Stimulated activated CD8-positive, alpha-beta memory T cell treated with anti-CD3 and anti-CD28 coated beads, Interleukin-2, amount 100 ng/mL, for 48 hours (primary cell): ENCODE results near the gene CASQ2.
"Not testable (repeated sequence)": the region's sequence is repeated elsewhere in the genome, so short reads cannot be mapped to it uniquely, and the experiment has no call there.

Experiments
- DNase-seq, 2 donors: peaks; one replicate each; pipeline ENCODE4 v3.0.0-alpha.2; 2020; ENCODE audit warnings: low read depth in 2 of 2

The CASQ2 gene

DNA sequence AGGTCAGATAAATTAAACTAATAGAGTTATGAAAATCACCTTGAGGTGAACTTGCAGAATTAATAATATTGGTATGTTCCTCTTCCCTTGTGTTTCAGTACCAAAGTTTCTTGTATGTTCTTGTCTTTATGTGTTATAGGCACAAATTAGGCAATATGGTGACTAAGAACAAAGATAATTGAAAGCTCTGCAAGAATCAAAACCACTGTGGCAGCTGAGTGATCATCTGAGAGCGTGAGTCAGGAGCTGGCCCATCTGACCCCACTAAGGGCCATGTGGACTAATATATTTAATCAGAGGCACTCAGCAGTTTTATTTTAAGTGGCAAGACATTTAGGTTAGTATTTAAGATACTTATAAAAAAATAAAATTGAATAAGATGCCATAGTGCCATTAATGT lies 12.8 kb upstream of the CASQ2 start:
- no peak for DNase-seq

DNA sequence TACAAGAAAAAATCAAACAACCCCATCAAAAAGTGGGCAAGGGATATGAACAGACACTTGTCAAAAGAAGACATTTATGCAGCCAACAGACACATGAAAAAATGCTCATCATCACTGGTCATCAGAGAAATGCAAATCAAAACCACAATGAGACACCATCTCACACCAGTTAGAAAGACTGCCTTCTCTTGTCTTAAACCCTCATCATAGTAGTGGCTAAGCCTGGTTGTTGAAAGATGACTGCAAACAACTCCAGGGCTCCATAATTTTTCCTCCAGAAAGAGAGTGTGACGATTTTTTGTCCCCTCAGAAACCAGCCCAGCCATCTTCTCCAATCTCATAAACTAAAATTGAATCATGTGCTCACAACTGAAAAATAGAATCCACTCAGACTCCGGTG lies 12.1 kb upstream of the CASQ2 start:
- not testable (repeated sequence) for DNase-seq

DNA sequence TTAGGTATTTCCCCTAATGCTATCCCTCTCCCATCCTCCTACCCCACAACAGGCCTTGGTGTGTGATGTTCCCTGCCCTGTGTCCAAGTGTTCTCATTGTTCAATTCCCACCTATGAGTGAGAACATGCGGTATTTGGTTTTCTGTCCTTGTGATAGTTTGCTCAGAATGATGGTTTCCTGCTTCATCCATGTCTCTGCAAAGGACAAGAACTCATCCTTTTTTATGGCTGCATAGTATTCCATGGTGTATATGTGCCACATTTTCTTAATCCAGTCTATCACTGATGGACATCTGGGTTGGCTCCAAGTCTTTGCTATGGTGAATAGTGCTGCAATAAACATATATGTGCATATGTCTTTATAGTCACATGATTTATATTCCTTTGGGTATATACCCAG lies 10.6 kb upstream of the CASQ2 start:
- DNase-seq, result not testable (repeated sequence)

DNA sequence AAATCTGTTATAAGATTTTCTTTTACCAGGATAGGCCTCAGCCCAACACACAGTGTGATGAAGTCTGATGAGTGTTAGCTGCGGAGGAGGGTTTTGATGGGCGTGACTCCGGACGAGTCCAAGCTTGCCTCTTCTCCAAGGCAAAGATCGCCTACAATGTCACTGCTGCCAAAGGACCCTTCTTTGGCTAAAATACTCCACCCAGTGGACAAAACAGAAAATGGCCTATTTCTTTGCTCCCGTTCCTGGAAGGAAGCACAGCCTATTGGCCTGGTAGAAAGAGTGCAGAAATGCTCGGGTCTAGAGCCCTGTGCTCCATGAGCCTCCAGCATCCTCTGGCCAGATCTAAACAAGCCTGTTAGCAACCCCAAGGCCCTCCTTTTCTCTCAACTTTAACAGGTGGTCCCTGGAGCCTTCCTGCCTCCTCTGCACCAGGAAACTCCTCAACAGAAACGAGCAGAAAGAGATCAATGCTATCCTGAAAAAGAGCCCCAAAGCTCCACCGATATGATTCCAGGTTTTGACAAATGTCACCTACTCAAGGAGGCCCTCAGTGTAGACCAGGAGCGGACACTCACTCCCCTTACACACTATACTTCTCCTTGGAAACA lies 3.4 kb upstream of the CASQ2 start:
- DNase-seq, result no peak

DNA sequence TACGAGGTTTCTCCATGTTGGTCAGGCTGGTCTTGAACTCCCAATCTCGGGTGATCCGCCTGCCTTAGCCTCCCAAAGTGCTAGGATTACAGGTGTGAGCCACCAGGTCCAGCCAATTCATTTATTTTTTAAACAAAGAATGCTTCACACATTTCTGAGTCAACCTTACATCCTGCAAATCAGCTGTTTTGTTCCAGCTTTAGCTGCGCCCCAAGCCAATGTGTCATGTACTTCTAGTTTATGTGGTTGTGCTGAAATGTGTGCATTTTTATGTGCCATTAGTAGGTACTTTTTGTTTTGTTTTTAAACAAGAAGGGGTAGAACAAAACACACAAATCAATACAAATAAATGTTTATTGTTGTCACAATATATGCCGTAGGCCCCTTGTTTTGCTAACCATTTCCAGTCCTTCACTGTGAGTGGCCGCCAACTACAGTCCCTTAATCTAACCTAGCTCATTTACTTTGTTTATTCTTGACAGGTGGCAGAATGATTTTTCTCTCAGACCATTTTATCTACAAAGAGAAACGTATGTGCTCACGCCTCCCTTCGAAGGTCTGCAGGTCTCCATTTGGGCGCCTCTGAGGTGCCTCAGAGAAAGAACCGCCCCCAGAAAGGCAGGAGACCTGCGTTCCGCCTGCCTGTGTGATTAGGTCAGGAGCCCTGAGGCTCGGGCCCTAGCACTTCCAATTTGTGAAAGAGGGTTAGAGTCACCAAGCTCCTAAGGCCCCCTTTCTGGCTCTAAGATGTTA lies 2.8 kb upstream of the CASQ2 start:
- DNase-seq, result no peak

DNA sequence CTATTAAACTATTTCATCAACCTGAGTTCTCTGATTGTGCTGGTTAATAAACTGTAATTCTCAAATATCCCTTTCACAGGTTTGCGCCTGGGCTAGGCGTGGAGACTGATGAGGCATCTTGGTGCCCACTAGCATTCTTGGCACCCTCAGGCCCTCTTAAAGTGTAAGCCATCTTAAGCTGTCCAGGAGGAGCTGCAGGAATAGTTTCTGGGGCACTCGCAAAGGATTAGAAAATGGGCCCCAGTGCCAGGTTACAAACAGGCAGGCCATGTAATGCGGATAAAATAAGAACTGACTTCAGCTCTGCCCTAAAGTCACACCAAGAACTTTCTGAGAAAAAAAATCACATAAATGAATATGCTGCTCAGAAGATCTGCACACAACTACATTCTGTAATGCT lies 1.1 kb downstream of the CASQ2 start:
- DNase-seq, result no peak

DNA sequence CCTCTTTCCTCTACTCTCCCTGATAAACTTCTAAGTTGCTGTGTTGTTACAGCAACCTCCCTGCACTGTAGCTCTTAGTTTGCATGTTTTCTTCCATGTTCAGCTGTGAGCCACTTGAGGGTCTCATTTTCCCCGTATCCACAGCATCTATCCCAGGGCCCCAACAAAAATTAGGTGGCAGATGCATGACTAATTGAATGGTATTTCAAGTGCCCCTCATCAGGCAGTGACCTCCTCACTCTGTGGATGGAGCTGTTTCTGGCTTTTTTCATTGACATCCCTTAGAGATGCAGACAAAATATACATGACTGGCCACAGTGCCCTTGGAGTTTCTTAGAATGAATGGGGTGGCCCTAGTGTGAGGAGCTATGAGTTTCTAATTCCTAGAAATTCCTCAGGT lies 3.4 kb downstream of the CASQ2 start:
- no peak for DNase-seq

DNA sequence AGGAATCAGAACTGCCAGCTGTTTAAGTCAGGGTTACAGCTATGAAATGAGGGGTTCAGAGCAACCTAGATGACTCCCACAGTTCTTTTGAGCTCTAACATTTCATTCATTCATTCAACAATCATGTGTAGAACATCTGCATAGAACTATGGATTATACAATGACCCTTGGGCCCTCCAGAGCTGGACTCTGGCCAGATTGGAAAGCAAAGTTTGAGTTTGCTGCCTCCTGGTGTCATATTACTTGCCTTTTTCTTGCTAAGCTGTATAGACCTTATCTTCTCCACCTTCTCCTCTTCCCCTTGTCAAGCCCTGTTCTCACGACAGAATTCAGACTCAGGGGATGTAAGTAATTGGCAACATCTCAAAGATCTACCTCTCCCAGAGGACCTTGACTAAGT lies 4.0 kb downstream of the CASQ2 start:
- DNase-seq, result no peak

DNA sequence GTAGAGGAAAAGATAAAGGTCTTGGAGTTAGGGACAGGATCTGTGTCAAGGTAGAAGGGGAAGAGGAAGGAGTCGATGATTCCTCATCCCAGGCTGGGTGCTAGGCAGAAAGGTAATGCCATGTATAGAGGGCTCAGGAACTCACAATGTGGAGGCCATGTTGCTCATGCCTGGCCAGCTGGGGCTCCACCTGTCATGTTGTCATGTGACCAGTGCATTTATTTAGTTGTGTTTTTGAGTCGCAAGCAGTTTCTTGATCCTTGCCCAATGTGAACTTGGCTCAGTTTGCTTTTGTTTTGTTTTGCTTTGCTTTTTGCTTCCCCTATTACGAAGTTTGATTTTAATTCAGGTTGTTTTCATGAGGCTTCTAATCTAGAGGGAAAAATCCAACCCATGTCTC lies 5.7 kb downstream of the CASQ2 start:
- no peak for DNase-seq

DNA sequence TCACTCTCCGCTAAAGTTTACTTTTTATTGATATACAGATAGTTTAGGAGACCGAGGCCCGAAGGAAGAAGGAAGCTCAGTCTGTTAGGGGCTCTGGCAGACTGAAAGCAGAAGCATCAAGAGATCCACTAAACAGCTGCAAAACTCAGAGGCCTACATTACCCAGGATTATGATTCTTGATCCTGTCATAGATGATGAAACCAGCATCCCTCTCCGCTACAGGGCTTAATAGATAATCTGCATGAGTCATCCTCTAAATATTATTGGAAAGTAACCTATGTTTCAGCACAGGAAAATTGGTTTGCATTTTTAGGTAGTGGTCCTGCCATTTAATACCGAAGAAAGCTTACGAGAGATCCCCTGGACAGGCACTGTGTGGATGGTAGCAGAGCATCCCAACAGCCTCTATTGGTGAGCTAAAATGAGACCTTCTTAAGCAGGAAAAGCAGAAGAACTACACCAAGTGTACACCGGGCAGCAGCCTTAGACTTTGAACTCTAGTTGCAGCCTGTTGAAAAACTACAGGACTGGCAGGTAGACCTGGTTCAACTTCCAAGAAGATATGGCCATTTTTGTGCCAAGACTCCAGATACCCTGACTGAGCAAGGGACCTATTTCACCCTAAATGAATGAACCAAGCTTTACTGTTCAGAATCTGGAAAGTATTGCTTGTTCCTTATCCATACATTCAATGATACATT lies 6.8 kb downstream of the CASQ2 start:
- no peak for DNase-seq

DNA sequence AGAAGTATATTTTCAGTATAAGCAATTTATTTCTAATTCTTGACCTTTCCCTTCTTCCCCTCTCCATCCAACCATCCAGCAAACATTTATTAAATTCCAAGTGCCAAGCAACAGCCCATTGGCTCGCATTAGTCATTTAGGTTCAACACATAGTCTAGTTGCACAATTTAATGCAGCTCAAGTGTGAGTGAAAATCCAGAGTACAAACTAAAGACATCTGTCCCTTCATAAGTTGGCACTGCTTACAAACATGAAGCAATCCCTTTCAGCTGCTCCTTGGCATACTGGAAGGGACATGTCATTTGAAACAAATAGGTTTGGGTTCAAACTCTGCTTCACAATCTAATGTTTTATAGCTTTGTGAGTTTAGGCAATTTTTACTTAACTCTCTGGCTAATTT lies 10.7 kb downstream of the CASQ2 start:
- no peak for DNase-seq

DNA sequence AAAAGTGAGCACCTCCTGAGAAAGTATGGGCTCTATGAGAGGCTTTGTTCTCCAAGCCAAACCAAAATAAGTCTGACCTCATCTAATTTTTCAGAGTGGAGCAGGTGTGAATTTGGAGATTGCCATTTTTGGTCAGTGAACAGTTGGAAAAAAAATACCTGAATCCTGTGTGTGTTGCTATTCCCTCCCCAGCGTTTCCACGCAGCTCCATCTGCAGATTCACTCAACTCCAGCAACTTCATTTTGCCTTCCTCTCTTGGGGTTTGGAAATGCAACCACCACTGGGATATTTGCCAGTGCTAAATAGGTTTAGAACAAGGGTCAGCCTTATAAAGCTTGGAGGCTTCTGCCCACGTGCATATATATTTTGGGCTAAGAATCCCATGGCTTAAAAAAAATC lies 11.2 kb downstream of the CASQ2 start:
- DNase-seq, result no peak

DNA sequence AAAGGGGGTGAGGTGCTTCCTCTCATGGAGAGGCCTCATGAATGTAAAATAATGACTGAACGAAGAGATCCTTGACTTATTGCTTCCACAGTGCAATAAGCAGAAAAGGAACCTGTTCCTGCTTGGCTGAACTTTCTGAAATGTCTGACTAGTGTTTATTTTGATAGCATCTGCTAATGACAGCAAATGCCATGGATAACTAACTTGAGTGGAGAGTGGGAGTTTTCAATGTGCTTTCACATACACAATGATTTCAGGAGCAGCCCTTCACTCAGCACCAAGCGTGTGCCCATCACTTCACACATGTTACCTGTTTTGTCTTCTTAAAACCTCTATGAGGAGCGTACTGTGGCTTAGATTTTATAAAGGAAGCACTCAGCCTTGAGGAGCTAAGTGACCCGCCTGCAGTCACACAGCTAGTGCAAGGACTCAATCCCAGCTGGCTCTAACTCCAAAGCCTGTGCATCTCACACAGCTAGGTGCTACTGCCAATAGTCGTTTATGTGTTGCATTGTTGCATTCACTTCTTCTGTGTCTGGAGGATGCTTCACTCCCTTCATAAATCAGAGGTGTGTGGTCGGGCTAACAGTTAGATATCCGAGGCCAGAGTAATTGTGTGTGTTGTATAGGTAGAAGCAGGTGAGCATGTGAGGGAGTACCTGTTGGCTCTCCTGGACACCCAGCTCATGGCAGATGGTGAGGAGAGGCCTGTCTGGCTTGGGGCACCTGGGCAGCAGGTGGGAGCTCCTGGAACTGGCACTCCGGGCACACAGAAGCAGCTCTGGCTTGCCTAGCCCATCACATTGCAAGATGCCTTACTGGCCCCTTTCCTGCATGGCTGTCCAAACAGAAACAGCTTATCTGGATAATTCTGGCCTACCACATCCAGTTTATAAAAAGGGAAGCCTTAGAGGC lies 12.8 kb downstream of the CASQ2 start:
- DNase-seq, result no peak

DNA sequence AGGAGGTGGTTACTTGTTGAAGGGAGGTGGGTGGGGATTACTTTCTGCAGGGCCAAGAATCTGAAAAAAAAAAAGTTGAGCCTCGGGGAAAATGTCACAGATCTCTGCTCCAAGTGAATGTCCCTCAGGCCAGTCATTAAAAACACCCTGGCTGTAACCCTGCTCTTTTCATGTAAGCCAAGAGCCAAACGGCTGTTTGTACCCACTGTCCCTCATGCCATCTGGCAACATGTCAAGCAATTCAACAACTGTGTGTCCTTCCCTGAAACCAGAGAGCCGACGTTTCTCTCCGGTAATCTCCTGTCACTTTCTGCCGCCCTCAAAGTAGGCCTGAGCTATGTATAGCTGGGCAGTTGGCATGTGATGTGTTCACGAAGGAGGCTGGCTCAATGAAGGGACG lies 14.7 kb downstream of the CASQ2 start:
- no peak for DNase-seq

DNA sequence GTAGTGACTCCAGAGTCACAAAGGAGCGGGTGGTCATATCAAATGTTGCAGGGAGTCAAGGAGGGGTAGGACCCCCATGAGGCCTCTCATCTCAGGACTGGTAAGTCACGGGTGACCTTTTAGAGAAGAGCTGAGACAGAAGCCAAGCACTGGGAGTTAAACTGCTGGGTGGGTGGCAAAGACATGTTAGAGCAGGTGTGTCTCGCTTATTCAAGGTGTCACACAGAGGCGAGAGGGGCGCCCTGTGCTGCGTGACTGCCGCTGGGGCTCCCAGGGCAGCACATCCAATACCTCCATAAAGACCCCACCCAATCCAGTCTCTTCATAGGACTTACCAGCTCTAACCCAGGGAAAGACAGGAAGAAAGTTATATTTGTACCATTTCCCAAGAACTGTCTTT lies 15.2 kb downstream of the CASQ2 start:
- DNase-seq, result no peak

DNA sequence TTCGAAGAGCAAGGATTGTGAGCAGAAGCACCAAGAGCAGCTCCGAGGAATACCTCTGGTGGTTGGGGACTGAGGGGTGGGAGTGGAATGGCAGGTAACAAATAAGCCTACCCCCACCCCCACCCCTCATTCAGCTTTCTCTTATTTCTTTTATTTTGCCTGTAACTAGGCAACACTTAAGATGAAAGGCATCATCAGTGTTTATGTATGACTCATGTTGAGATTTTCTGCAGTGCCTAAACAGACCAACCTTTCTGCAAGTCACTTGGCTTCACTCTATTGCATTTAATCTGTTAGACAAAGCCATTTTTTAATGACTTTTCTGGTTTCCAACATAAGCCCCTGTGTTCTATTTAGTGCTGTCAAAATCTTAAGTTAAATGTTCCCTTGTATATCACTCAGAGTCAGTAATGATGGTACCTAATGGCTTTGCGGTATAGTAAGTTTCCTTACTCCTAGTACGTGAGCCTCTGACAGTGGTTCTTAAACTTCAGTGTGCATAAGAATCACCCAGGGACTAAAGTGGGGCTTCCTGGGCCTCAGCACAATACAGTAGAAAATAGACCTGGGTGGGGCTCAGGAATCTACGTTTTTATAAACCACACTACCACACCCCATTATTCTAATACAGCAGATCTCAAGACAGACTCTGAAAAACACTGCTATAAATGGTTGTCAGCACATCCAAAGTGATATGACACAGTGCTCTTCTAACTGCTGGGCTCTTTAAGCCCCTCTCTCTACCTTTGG lies 19.9 kb downstream of the CASQ2 start:
- no peak for DNase-seq

DNA sequence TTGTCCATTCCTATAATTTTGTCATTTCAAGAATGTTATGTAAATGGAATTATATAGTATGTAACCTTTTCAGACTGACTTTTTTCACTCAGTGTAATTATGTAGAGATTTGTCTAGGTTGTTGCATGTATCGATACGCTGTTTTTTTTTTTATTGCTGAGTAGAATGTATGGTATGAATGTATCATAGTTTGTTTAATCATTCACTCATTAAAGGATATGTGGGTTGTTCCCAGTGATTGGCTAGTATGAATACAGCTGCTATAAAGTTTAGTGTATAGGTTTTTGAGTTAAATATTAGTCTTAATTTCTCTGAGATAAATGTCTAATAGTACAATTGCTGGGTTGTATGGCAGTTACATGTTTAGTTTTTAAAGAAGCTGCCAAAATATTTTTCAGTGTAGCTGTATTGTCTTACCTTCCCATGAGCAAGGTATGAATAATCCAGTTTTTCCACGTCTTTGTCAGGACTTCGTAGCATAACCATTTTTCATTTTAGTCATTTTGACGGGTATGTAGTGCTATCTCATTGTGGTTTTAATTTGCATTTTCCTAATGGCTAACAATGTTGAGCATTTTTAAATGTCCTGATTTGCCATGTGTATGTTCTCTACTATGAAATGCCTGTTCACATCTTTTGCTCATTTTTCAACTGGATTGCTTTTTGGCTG lies 22.4 kb downstream of the CASQ2 start:
- no peak for DNase-seq

DNA sequence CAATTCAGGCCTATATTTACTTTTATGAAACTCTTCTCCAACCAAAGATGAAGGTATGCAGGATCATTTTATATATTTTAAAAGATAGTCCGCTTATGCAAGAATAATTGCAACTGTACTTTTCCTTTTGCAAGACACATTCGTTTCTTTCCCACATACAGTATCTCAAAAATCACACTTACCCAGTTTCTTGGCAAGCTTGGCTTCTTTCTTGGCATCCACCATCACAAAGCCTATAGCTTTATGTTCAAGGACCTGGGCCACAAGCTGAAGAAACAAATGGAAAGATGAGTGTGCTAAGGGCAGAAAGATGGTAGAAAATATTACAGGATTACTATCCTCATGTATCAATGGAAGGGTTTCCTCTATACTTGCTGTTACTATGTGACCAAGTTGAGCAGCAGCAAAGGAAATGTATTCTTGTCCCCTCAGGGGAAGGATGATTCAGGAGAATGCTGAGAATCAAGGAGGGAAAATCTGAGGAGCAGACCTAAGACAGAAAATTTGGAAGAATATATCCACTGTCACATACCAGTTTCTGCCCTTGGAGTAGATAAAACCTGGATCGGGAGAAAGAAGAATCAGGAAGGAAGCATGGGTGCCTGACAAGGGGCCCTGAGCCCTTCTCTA lies 23.8 kb downstream of the CASQ2 start:
- DNase-seq, result no peak

DNA sequence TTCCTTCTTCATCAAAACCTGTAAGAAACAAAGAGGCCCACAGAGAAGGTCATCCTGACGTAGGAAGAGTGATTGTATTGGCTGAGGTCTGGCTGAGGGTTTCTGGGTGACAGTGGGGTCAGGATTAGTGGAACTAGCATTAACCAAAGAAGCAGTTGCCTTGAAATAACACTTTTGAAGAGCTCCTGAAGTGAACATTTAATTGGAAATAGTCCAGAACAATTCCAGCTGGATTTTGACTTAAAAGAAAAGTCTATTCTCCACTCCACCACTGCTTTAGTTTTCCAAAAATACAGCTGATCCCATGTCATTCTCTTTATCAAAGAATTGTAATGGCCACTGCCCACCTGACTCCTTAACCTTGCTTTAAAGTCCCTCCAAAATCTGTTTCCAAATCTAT lies 27.7 kb downstream of the CASQ2 start:
- no peak for DNase-seq

DNA sequence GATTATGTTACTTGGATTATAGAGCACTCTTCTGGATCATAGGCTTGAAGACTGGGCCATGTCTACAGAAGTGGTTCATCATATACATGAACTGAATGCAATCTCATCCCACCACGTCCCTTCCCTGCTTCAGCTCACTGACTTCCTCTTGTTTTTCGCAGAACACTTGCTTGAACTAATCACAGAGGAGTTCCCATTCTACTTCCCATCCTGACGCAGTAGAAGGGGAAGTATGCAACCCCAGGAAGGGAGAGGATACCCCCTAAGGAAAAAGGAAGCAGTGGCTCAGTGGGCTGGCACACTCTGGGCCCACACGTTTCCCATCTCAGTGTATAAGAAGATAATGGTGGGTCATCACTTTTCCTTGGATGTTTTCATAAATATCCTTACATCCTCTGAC lies 36.2 kb downstream of the CASQ2 start:
- no peak for DNase-seq
